GM18951 (cell line): ENCODE results near the gene ZNF692.

Experiments used
- POLR2A ChIP-seq: IDR thresholded peaks from 4 replicates; pipeline ENCODE4 v1.6.1; 2011; ENCODE audit warnings: mild to moderate bottlenecking; ENCODE audit not compliant: insufficient read length, insufficient read depth; ENCODE audit errors: extremely low read depth
- in situ Hi-C: fragments of 300-500 bp; cut with MboI; formaldehyde crosslinking; loops from one replicate; pipeline ENCODE4 v1.12.0; 2022; ENCODE audit warnings: low sequenced_read_pairs, mixed read lengths, inconsistent platforms; ENCODE audit not compliant: unreplicated experiment

Gene ZNF692

GRCh38 chr1:248823517-248824001 is 35.3 kb downstream of the ZNF692 start:
- no peak for TF ChIP-seq POLR2A
- in situ Hi-C loops: no loop called here

- no peak for TF ChIP-seq POLR2A
- in situ Hi-C loops: no loop called here
Observed at GRCh38 chr1:248822148-248823032, 36.5 kb downstream of the ZNF692 start.

- no peak for TF ChIP-seq POLR2A
- in situ Hi-C loops: no loop called here
Observed at GRCh38 chr1:248821641-248822040, 37.2 kb downstream of the ZNF692 start.

GRCh38 chr1:248821101-248821500 is 37.8 kb downstream of the ZNF692 start:
- in situ Hi-C loops: no loop called here

GRCh38 chr1:248820041-248820585 is 38.8 kb downstream of the ZNF692 start:
- no peak for TF ChIP-seq POLR2A
- in situ Hi-C loops: no loop called here

More at GRCh38 chr1:248821101-248821500, 37.8 kb downstream of the ZNF692 start:
- TF ChIP-seq POLR2A: no peak

- in situ Hi-C loops: no loop called here
- no peak for TF ChIP-seq POLR2A
Observed at GRCh38 chr1:248818505-248819374, 40.1 kb downstream of the ZNF692 start.

- no peak for TF ChIP-seq POLR2A
- in situ Hi-C loops: no loop called here
Observed at GRCh38 chr1:248817065-248817464, 41.8 kb downstream of the ZNF692 start.

GRCh38 chr1:248816042-248816851 is 42.6 kb downstream of the ZNF692 start:
- in situ Hi-C loops: no loop called here
- no peak for TF ChIP-seq POLR2A

- in situ Hi-C loops: no loop called here
- TF ChIP-seq POLR2A: no peak
Observed at GRCh38 chr1:248815407-248816034, 43.4 kb downstream of the ZNF692 start.

GRCh38 chr1:248814351-248814750 is 44.5 kb downstream of the ZNF692 start:
- in situ Hi-C loops: no loop called here
- no peak for TF ChIP-seq POLR2A

- TF ChIP-seq POLR2A: no peak
- in situ Hi-C loops: no loop called here
Observed at GRCh38 chr1:248813546-248813945, 45.3 kb downstream of the ZNF692 start.

- in situ Hi-C loops: no loop called here
- no peak for TF ChIP-seq POLR2A
Observed at GRCh38 chr1:248812736-248813425, 46.0 kb downstream of the ZNF692 start.
